ENCODE results near the gene ZCRB1. TPM values are rescaled to one million over a fixed set of nuclear protein-coding genes. Genes with fewer than 3 reads are reported as not detected.

ZCRB1 gene
- total RNA-seq, 2 donors from 2014 or later = 25.2 to 27.2 TPM

DNA sequence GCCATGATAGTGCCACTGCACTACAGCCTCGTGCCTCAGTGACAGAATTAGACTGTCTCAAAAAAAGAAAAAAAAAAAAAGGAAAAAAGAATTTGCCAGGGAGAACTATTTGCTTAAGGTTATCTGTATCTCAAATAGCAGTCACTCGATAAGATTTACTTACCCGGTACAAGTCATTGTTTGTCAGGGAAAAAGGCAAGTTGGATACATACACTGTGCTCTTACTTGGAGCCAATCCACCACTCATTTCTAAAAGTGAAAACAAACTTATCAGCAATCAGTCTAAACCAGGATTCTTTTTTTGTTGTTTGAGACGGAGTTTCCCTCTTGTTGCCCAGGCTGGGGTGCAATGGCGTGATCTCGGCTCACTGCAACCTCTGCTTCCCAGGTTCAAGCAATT, 2.0 kb downstream of the ZCRB1 start:
- ATAC-seq (ENCODE audit: insufficient number of reproducible peaks, low FRiP score, low read depth) (no peak), DNase-seq (ENCODE audit: low spot score) (no peak)
- no peak overlapping the region for H3K27ac ChIP-seq
- TF ChIP-seq, protein P1, sequence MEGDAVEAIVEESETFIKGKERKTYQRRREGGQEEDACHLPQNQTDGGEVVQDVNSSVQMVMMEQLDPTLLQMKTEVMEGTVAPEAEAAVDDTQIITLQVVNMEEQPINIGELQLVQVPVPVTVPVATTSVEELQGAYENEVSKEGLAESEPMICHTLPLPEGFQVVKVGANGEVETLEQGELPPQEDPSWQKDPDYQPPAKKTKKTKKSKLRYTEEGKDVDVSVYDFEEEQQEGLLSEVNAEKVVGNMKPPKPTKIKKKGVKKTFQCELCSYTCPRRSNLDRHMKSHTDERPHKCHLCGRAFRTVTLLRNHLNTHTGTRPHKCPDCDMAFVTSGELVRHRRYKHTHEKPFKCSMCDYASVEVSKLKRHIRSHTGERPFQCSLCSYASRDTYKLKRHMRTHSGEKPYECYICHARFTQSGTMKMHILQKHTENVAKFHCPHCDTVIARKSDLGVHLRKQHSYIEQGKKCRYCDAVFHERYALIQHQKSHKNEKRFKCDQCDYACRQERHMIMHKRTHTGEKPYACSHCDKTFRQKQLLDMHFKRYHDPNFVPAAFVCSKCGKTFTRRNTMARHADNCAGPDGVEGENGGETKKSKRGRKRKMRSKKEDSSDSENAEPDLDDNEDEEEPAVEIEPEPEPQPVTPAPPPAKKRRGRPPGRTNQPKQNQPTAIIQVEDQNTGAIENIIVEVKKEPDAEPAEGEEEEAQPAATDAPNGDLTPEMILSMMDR (IDR thresholded peaks at IDR 0.05) = no peak
- H3K4me3 ChIP-seq = no peak overlapping the region
- H3K9me3 ChIP-seq = no peaks in the 10 kb centered on the region
- H3K4me1 ChIP-seq (ENCODE audit: control insufficient read depth in 1 of 2, low read depth in 2 of 2) = peaks cover 19 to 30% of the 10 kb centered on the region in 2 donors
- H3K27me3 ChIP-seq (replicated peaks; ENCODE audit: insufficient read depth) = no peaks in the 10 kb centered on the region
- H3K36me3 ChIP-seq = peaks cover 4% of the 10 kb centered on the region

DNA sequence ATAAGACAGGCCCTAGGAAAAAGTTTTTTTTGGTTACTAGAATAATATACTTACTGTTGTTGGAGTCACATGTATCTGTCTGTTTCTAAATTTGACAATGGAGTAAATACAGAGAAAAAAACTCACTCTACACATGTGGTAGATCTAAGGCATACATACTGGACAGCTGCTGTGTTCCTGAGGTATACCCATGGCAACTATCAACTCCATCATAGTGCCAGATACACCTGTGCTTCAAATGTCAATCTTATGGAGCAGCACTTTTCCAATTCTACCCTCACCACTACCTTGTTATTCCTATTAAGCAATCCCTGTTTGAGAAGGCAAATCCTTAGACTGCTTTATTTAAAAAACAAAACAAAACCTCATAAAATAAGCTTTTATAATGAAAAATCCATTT, 3.3 kb downstream of the ZCRB1 start:
- DNase-seq (ENCODE audit: low spot score) (no peak), ATAC-seq (ENCODE audit: insufficient number of reproducible peaks, low FRiP score, low read depth) (no peak)
- peaks cover 4% of the 10 kb centered on the region for H3K36me3 ChIP-seq
- no peak overlapping the region for H3K4me3 ChIP-seq
- TF ChIP-seq, protein P1 (IDR thresholded peaks at IDR 0.05) = no peak
- no peak overlapping the region for H3K27ac ChIP-seq
- peaks cover 12 to 24% of the 10 kb centered on the region in 2 donors for H3K4me1 ChIP-seq (ENCODE audit: control insufficient read depth in 1 of 2, low read depth in 2 of 2)
- no peaks in the 10 kb centered on the region for H3K27me3 ChIP-seq (replicated peaks; ENCODE audit: insufficient read depth)
- H3K9me3 ChIP-seq = no peaks in the 10 kb centered on the region

DNA sequence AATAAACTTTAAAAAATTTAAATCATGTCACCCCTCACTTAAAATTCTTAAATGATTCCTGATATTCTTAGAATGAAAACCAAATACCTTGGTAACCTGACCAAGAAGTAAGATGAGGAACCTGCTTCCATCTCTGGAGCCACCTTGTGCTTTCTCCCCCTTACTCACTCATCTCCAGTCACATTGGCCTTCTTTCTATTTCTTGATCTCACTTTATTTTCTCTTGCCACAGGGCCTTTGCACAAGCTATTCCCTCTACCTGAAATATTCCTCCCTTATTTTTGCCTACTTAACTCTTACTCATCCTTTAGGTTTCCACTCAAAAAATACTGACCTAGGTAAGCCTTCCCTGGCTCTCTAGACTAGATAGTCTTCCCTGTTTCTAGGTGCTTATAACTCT, 5.1 kb downstream of the ZCRB1 start:
- H3K4me1 ChIP-seq (ENCODE audit: control insufficient read depth in 1 of 2, low read depth in 2 of 2) = peaks cover 3 to 15% of the 10 kb centered on the region in 2 donors
- no peaks in the 10 kb centered on the region for H3K27me3 ChIP-seq (replicated peaks; ENCODE audit: insufficient read depth)
- DNase-seq (ENCODE audit: low spot score) (no peak), ATAC-seq (ENCODE audit: insufficient number of reproducible peaks, low FRiP score, low read depth) (no peak)
- H3K36me3 ChIP-seq = peaks cover 4% of the 10 kb centered on the region
- no peak overlapping the region for H3K27ac ChIP-seq
- no peaks in the 10 kb centered on the region for H3K9me3 ChIP-seq
- TF ChIP-seq, protein P1 (IDR thresholded peaks at IDR 0.05) = no peak
- H3K4me3 ChIP-seq = no peak overlapping the region

DNA sequence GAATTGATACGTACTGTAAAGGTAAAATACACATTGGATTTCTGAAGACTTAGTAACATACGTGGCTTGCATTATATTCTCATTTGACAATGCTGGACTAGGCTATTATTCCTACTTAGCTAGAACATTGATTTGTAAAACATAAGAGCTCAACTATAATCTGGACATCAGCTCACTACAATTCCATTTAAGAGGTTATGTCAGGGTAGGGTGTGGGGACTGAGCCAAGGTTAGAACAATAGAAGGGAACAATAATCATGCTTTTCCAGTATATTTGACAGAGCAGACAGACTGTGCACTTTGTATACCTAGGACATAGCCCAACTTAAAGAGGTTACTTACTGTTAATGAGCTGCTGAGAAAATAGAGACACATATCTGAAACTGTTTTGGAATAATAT, 10.8 kb downstream of the ZCRB1 start:
- H3K27me3 ChIP-seq (replicated peaks; ENCODE audit: insufficient read depth) = no peaks in the 10 kb centered on the region
- no peak for DNase-seq (ENCODE audit: low spot score)
- ATAC-seq (ENCODE audit: insufficient number of reproducible peaks, low FRiP score, low read depth) = no peak
- H3K36me3 ChIP-seq = peaks cover 13% of the 10 kb centered on the region
- no peaks in the 10 kb centered on the region for H3K9me3 ChIP-seq
- TF ChIP-seq, protein P1 (IDR thresholded peaks at IDR 0.05) = no peak
- H3K4me1 ChIP-seq (ENCODE audit: control insufficient read depth in 1 of 2, low read depth in 2 of 2) = no peaks in the 10 kb centered on the region
- no peak overlapping the region for H3K4me3 ChIP-seq
- no peak overlapping the region for H3K27ac ChIP-seq

DNA sequence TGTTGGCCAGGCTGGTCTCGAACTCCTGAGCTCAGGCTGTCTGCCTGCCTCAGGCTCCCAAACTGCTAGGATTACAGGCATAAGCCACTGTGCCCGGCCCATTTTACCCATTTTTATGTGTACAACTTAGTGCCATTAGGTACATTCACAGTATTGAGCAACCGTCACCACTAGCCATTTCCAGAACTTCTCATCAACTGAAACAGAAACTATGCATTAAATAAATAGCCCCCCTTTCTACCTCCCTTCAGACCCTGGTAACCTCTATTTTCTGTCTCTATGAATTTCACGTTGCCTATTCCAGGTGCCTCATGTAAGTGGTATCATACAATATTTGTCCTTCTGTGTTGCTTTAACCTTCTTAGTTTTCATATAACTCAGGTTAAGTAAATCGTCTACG, 15.9 kb downstream of the ZCRB1 start:
- no peaks in the 10 kb centered on the region for H3K9me3 ChIP-seq
- TF ChIP-seq, protein P1 (IDR thresholded peaks at IDR 0.05) = no peak
- H3K4me3 ChIP-seq = no peak overlapping the region
- H3K27ac ChIP-seq = no peak overlapping the region
- H3K27me3 ChIP-seq (replicated peaks; ENCODE audit: insufficient read depth) = no peaks in the 10 kb centered on the region
- no peak for ATAC-seq (ENCODE audit: insufficient number of reproducible peaks, low FRiP score, low read depth)
- peaks cover 11% of the 10 kb centered on the region for H3K36me3 ChIP-seq
- no peaks in the 10 kb centered on the region for H3K4me1 ChIP-seq (ENCODE audit: control insufficient read depth in 1 of 2, low read depth in 2 of 2)
- DNase-seq (ENCODE audit: low spot score) = no peak
